Psoas muscle (tissue), 8 donors: ENCODE measurements around the gene CDKAL1. TPM values are rescaled to one million over a fixed set of nuclear protein-coding genes. Genes with fewer than 3 reads are reported as not detected.

Experiments used
- ATAC-seq, 4 donors: fragments of 200-7000 bp; cut with Tn5 transposase; one replicate each; pipeline ENCODE4 v1.9.1; 2020; ENCODE audit warnings: moderate library complexity in 3 of 4, mild to moderate bottlenecking in 2 of 4
- DNase-seq, 2 donors: peaks; one replicate each; pipeline ENCODE4 v3.0.0-alpha.2; 2020
- H3K27ac ChIP-seq: fragments of 200-600 bp; one replicate; pipeline ENCODE4 v1.8.0; 2022
- H3K27me3 ChIP-seq, 3 donors: fragments of 200-600 bp in 1 of 3; one replicate each; pipeline versions ENCODE4 v1.6.1 to v1.8.0; 2013 to 2022; ENCODE audit warnings: low read length in 2 of 3, mild to moderate bottlenecking in 2 of 3, moderate library complexity in 1 of 3; ENCODE audit not compliant: insufficient read depth in 3 of 3
- H3K36me3 ChIP-seq, 2 donors: fragments of 200-600 bp in 1 of 2; one replicate each; pipeline versions ENCODE4 v1.6.1 to v1.8.0; 2013 to 2022; ENCODE audit warnings: low read depth in 1 of 2, mild to moderate bottlenecking in 1 of 2, moderate library complexity in 1 of 2; ENCODE audit not compliant: insufficient read depth in 1 of 2
- H3K4me1 ChIP-seq: fragments of 200-600 bp; one replicate; pipeline ENCODE4 v1.8.0; 2022
- H3K4me3 ChIP-seq: fragments of 200-600 bp; one replicate; pipeline ENCODE4 v1.8.0; 2022; ENCODE audit warnings: mild to moderate bottlenecking
- H3K9me3 ChIP-seq: fragments of 200-600 bp; one replicate; pipeline ENCODE4 v1.8.0; 2022
- CTCF ChIP-seq: fragments of 200-600 bp; IDR thresholded peaks from one replicate; pipeline ENCODE4 v1.8.0; 2022; ENCODE audit warnings: antibody characterized with exemption
- WGBS, 3 donors: extraction: QIAGEN DNeasy Blood & Tissue Kit; methylation state at CpG; one replicate each; pipeline versions ENCODE4 v1.1.6 to v1.1.7; 2013; 5-methylcytosine and 5-hydroxymethylcytosine counted together
- intact Hi-C, 2 donors: fragments of 100-400 bp; cut with DNase I; formaldehyde crosslinking; loops; one replicate each; pipeline versions ENCODE4 v1.11.0 to v1.14.2; 2022
- polyA plus RNA-seq, 3 donors: library from polyadenylated mRNA; stranded (reverse); fragments of 200-250 nt; gene quantifications; one replicate each; pipeline ENCODE4 v1.2.3, GENCODE V29; 2013
- total RNA-seq, 4 donors: library from RNA; stranded (reverse); fragmentation: NEBNext Ultra II Directional in 2 of 4; extraction: Animal tissue kit (Norgen Biotek cat#: 25700) in 2 of 4; gene quantifications; one replicate each; pipeline versions ENCODE4 v1.2.1 to v1.2.4, GENCODE V29; 2021 to 2023
- donor health status: healthy with polysubstance abuse.
- donor health status: DM: no; HTN: no; CAD: no; lungs with moderate emphysema.
- donor health status: Bipolar disorder and iron deficiency.
- donor health status: healthy.
- donor health status: DM: yes; HTN: yes; CAD: no.
- donor health status: DM: no; HTN: no; CAD: no.
- donor health status: DM: no; HTN: no; CAD: no.
- donor health status: DM: yes; HTN: yes; CAD: no.

CDKAL1 gene
- total and polyA plus RNA-seq, 7 donors = 4.5 to 16.1 (median 12.9) TPM

GRCh38 chr6:20673458-20673857 is 139.2 kb downstream of the CDKAL1 start:
- WGBS, 3 donors = 98 to 100% (median 99%) methylated on average over 4 of the region's 4 CpGs
- intact Hi-C loops = no loop called here

GRCh38 chr6:20674664-20675063 is 140.4 kb downstream of the CDKAL1 start:
- Histone ChIP-seq H3K4me1 (no peaks in the 10 kb centered on the region), H3K4me3 (no peak overlapping the region), H3K27me3 (no peaks in the 10 kb centered on the region), H3K27ac (no peak overlapping the region), H3K9me3 (no peaks in the 10 kb centered on the region), H3K36me3 (no peaks in the 10 kb centered on the region)
- ATAC-seq (no peak), DNase-seq (no peak)
- TF ChIP-seq CTCF = no peak
- WGBS, 3 donors = 62 to 68% (median 63%) methylated on average over 1 of the region's 1 CpG
- intact Hi-C loops = no loop called here

More at GRCh38 chr6:20673458-20673857, 139.2 kb downstream of the CDKAL1 start:
- H3K36me3 ChIP-seq = no peaks in the 10 kb centered on the region
- no peak overlapping the region for H3K27ac ChIP-seq
- no peak for TF ChIP-seq CTCF
- H3K4me3 ChIP-seq = no peak overlapping the region
- no peaks in the 10 kb centered on the region for H3K27me3 ChIP-seq
- DNase-seq = no peak
- H3K4me1 ChIP-seq = peaks cover under 1% of the 10 kb centered on the region
- ATAC-seq = no peak
- H3K9me3 ChIP-seq = no peaks in the 10 kb centered on the region

- Histone ChIP-seq H3K4me3 (no peak overlapping the region), H3K4me1 (peaks cover 8% of the 10 kb centered on the region), H3K36me3 (no peaks in the 10 kb centered on the region), H3K27ac (no peak overlapping the region), H3K27me3 (no peaks in the 10 kb centered on the region), H3K9me3 (no peaks in the 10 kb centered on the region)
- no peak for ATAC-seq
- DNase-seq = no peak
- TF ChIP-seq CTCF = no peak
- WGBS, 3 donors = 93 to 96% (median 94%) methylated on average over 2 of the region's 2 CpGs
- intact Hi-C loops = no loop called here
Observed at GRCh38 chr6:20678831-20679352, 144.6 kb downstream of the CDKAL1 start.

GRCh38 chr6:20680697-20681165 is 146.5 kb downstream of the CDKAL1 start:
- ATAC-seq = no peak
- Histone ChIP-seq H3K27me3 (no peaks in the 10 kb centered on the region), H3K27ac (no peak overlapping the region), H3K9me3 (no peaks in the 10 kb centered on the region), H3K4me3 (no peak overlapping the region), H3K4me1 (peaks cover 8% of the 10 kb centered on the region), H3K36me3 (no peaks in the 10 kb centered on the region)
- intact Hi-C loops = no loop called here
- WGBS, 3 donors = 49 to 55% (median 50%) methylated on average over 4 of the region's 4 CpGs
- no peak for DNase-seq
- TF ChIP-seq CTCF = no peak

GRCh38 chr6:20681243-20681684 is 147.0 kb downstream of the CDKAL1 start:
- intact Hi-C loops = no loop called here
- H3K4me3 ChIP-seq = no peak overlapping the region
- H3K4me1 ChIP-seq = peaks cover 8% of the 10 kb centered on the region
- DNase-seq = no peak
- no peaks in the 10 kb centered on the region for H3K36me3 ChIP-seq
- TF ChIP-seq CTCF = no peak
- H3K27ac ChIP-seq = no peak overlapping the region
- H3K9me3 ChIP-seq = no peaks in the 10 kb centered on the region
- ATAC-seq = no peak
- no peaks in the 10 kb centered on the region for H3K27me3 ChIP-seq
